SK-N-SH treated with all-trans-retinoic acid at 6 μM for 48 hours (cell line): ENCODE measurements around the gene ZAP70.

Source experiments
- BACH2 ChIP-seq: fragments of 250-450 bp; sonication (Bioruptor Pico); IDR thresholded peaks from 2 replicates; pipeline ENCODE4 v1.9.0; 2021; ENCODE audit warnings: mild to moderate bottlenecking, borderline replicate concordance
- GLIS3 ChIP-seq: fragments of 250-450 bp; sonication (Bioruptor Pico); IDR thresholded peaks from 2 replicates; pipeline ENCODE4 v1.5.0; 2020; ENCODE audit warnings: mild to moderate bottlenecking, moderate library complexity
- ISL1 ChIP-seq: fragments of 250-450 bp; sonication (Bioruptor Pico); IDR thresholded peaks from 2 replicates; pipeline ENCODE4 v2.1.2; 2022; ENCODE audit warnings: mild to moderate bottlenecking, moderate library complexity

DNA sequence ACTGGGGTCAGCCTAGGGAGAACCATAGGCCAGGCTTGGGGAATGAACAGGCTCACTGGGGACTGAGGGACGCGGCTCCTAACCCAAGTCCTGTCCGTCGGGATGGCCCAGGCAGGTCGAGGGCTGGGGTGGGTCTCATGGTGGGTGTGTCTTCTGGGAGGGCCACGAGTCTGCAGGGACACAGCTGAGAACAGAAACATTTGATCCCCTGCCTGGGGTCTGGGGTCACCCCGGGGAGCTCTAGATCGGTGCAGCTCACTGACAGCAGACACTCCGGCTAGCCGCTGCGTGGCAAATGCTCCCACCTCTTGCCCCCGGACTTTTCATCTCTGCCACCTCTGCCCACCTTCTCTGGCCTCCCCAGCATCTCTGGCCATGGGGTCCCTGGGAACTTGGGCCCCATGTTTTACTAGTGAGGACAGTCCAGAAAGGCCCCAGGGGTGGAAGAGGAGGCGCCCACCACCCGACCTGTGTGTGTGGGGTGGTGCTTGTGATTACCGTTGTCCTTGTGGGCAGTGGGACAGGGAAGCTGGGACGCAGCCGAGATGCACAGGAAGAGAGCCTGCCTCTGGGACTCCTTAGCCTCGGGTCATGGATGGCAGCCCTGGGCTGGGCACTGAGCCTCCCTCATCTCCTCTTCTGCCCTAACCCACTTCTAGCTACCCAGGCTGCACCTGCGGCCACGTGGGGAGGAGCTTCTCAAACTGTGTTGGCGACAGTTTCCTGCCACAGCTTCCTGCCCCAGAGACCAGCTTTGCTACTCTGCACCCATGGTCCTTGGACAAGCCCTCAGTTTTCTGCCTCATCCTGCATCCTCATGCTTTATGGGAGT is 4.9 kb downstream of the ZAP70 start:
- no peak for TF ChIP-seq BACH2 (CRISPR knock-in tag)
- no peak for TF ChIP-seq GLIS3
- no peak for TF ChIP-seq ISL1 (CRISPR knock-in tag)
